Activated naive CD8-positive, alpha-beta T cell treated with anti-CD3 and anti-CD28 coated beads, Interleukin-2, amount 50 U/mL, for 24 hours (primary cell): Measurements from ENCODE around the gene ERBB3.
"Not testable (repeated sequence)": the region's sequence is repeated elsewhere in the genome, so short reads cannot be mapped to it uniquely, and the experiment has no call there.

Experiments used
- ATAC-seq: fragments of 150-1000 bp; cut with Tn5 transposase; one replicate; pipeline ENCODE4 v1.10.0; 2021
- DNase-seq: peaks from one replicate; pipeline ENCODE4 v3.0.0; 2021
- H3K27ac Mint-ChIP-seq: one replicate; pipeline ENCODE4 v1.8.0; 2021; ENCODE audit warnings: mild to moderate bottlenecking, mixed read lengths
- H3K27me3 Mint-ChIP-seq: one replicate; pipeline ENCODE4 v1.8.0; 2021; ENCODE audit warnings: mixed read lengths
- H3K36me3 Mint-ChIP-seq: one replicate; pipeline ENCODE4 v1.8.0; 2021; ENCODE audit warnings: low read depth, mixed read lengths
- H3K4me1 Mint-ChIP-seq: one replicate; pipeline ENCODE4 v1.8.0; 2021; ENCODE audit warnings: mixed read lengths
- H3K4me3 Mint-ChIP-seq: one replicate; pipeline ENCODE4 v1.8.0; 2021; ENCODE audit warnings: mild to moderate bottlenecking, moderate library complexity, mixed read lengths
- H3K9me3 Mint-ChIP-seq: one replicate; pipeline ENCODE4 v1.8.0; 2021; ENCODE audit warnings: mixed read lengths

The ERBB3 gene

DNA sequence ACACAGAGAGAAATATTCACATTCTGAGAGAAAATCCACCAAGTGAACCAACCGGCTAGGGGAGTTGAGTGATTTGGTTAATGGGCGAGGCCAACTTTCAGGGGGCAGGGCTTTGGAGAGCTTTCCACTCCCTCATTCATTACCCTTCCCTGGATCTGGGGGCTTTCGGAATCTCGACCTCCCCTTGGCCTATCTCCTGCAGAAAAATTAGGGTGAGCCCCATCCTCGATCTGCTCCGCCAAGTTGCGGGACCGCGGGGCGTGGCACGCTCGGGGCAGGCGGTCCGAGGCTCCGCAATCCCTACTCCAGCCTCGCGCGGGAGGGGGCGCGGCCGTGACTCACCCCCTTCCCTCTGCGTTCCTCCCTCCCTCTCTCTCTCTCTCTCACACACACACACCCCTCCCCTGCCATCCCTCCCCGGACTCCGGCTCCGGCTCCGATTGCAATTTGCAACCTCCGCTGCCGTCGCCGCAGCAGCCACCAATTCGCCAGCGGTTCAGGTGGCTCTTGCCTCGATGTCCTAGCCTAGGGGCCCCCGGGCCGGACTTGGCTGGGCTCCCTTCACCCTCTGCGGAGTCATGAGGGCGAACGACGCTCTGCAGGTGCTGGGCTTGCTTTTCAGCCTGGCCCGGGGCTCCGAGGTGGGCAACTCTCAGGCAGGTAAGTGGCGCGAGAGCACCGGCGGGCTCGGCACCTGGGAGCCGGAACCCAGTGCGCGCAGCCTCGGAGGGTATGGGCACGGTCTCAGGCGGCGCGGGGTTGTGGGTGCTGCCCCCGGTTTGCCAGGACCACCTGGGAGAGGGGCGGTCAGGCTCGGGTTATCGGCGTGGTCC lies at the start of gene ERBB3:
Gene ERBB3, plus strand, starts transcription at position 443 of the 833 bp plus-strand sequence. Its CDS starts 136 bp downstream, at position 579.
- H3K9me3 Mint-ChIP-seq = no peaks in the 10 kb centered on the region
- H3K27ac Mint-ChIP-seq = peak within 1 kb of the TSS; percentile 27
- no peaks in the 10 kb centered on the region for H3K36me3 Mint-ChIP-seq
- peak within 1 kb of the TSS; percentile 80 for H3K4me3 Mint-ChIP-seq
- peak; percentile 82 for ATAC-seq
- H3K4me1 Mint-ChIP-seq = peaks cover 8% of the 10 kb centered on the region
- peak; percentile 72 for DNase-seq
- peaks cover 13% of the 10 kb centered on the region for H3K27me3 Mint-ChIP-seq

DNA sequence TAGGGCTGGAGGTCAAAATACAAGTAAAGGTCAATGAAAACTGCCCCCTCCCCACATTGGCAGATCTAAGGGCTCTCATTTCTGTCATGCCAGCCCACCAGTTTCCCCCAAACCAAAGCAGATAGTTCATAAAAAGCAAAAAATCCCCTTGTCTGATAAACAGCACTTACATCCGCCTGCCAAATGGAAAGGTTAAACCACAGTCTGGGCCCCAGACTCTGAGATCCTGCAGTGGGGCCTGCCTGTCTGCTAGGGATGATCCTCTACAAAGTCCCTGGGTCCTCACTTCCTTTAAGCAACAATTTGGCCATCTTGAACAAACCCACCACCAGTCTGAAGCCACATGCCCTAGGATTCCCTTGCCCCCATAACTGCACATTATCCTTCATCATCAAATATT lies 48.0 kb upstream of the ERBB3 start:
- H3K4me3 Mint-ChIP-seq = peak overlapping the region; percentile 65
- ATAC-seq (peak; percentile 65), DNase-seq (peak; percentile 48)
- no peaks in the 10 kb centered on the region for H3K9me3 Mint-ChIP-seq
- H3K36me3 Mint-ChIP-seq = peaks cover 71% of the 10 kb centered on the region
- H3K27me3 Mint-ChIP-seq = no peaks in the 10 kb centered on the region
- H3K4me1 Mint-ChIP-seq = peaks cover 78% of the 10 kb centered on the region
- peak overlapping the region; percentile 89 for H3K27ac Mint-ChIP-seq

DNA sequence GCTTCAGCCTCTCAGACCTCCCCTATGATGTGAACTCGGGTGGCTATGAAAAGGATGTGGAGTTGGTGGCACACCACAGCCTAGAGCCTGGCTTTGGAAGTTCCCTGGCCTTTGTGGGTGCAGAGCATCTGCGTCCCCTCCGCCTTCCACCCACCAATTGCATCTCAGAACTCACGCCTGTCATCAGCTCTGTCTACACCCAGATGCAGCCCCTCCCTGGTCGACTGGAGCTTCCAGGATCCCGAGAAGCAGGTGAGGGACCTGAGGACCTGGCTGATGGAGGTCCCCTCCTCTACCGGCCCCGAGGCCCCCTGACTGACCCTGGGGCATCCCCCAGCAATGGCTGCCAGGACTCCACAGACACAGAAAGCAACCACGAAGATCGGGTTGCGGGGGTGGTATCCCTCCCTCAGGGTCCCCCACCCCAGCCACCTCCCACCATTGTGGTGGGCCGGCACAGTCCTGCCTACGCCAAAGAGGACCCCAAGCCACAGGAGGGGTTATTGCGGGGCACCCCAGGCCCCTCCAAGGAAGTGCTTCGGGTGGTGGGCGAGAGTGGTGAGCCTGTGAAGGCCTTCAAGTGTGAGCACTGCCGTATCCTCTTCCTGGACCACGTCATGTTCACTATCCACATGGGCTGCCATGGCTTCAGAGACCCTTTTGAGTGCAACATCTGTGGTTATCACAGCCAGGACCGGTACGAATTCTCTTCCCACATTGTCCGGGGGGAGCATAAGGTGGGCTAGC lies 45.2 kb upstream of the ERBB3 start:
- peaks cover 85% of the 10 kb centered on the region for H3K4me1 Mint-ChIP-seq
- DNase-seq = peak; percentile 63
- peak; percentile 77 for ATAC-seq
- H3K27ac Mint-ChIP-seq = peak overlapping the region; percentile 78
- peaks cover 61% of the 10 kb centered on the region for H3K36me3 Mint-ChIP-seq
- H3K27me3 Mint-ChIP-seq = no peaks in the 10 kb centered on the region
- no peaks in the 10 kb centered on the region for H3K9me3 Mint-ChIP-seq
- peak overlapping the region; percentile 64 for H3K4me3 Mint-ChIP-seq

DNA sequence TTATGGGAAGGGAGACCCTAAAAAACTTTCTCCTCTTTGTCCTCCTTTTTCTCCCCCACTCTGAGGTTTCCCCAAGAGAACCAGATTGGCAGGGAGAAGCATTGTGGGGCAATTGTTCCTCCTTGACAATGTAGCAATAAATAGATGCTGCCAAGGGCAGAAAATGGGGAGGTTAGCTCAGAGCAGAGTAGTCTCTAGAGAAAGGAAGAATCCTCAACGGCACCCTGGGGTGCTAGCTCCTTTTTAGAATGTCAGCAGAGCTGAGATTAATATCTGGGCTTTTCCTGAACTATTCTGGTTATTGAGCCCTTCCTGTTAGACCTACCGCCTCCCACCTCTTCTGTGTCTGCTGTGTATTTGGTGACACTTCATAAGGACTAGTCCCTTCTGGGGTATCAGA lies 42.8 kb upstream of the ERBB3 start:
- Mint-ChIP-seq H3K4me3 (no peak overlapping the region), H3K27me3 (no peaks in the 10 kb centered on the region), H3K36me3 (peaks cover 52% of the 10 kb centered on the region), H3K4me1 (peaks cover 87% of the 10 kb centered on the region), H3K27ac (peak overlapping the region; percentile 10), H3K9me3 (no peaks in the 10 kb centered on the region)
- no peak for ATAC-seq
- no peak for DNase-seq

DNA sequence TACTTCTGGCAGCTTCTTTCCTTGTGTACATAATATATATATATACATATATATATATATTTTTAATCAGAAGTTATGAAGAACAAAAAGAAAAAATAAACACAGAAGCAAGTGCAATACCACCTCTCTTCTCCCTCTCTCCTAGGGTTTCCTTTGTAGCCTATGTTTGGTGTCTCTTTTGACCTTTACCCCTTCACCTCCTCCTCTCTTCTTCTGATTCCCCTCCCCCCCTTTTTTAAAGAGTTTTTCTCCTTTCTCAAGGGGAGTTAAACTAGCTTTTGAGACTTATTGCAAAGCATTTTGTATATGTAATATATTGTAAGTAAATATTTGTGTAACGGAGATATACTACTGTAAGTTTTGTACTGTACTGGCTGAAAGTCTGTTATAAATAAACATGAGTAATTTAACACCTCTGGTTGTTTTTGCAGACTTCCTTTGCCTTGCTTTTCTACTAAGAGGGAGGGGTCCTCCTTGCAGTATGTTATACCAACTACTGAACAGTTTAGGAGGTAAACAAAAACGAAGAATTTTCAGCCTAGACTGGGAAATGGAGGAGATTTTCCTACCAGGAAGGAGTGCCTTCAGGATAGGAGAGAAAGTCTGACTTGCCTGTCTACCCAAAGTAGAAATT lies 41.8 kb upstream of the ERBB3 start:
- H3K4me3 Mint-ChIP-seq = no peak overlapping the region
- H3K4me1 Mint-ChIP-seq = peaks cover 84% of the 10 kb centered on the region
- no peaks in the 10 kb centered on the region for H3K27me3 Mint-ChIP-seq
- no peak for ATAC-seq
- peak overlapping the region; percentile 70 for H3K27ac Mint-ChIP-seq
- no peak for DNase-seq
- H3K36me3 Mint-ChIP-seq = peaks cover 52% of the 10 kb centered on the region
- H3K9me3 Mint-ChIP-seq = no peaks in the 10 kb centered on the region

DNA sequence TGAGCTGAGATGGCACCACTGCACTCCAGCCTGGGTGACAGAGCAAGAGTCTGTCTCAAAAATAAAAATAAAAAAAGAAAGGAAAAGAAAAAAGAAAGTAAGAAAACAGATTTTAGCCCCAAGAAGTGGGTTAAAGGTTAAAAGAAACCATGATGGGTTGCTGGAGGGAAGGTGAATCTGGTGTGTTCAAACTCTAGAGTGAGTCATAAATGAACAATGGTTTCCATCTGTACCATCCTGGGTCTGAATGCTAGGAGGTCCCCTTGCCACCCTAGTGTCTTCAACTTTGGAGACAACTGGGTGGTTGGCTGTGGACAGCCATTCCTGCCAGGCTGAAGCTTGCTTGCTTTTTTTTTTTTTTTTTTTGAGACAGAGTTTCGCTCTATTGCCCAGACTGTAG lies 39.8 kb upstream of the ERBB3 start:
- H3K27me3 Mint-ChIP-seq = no peaks in the 10 kb centered on the region
- H3K4me3 Mint-ChIP-seq = peak overlapping the region; percentile 100
- H3K9me3 Mint-ChIP-seq = no peaks in the 10 kb centered on the region
- peak overlapping the region; percentile 100 for H3K27ac Mint-ChIP-seq
- peaks cover 80% of the 10 kb centered on the region for H3K4me1 Mint-ChIP-seq
- DNase-seq (no peak), ATAC-seq (peak; percentile 75)
- H3K36me3 Mint-ChIP-seq = peaks cover 58% of the 10 kb centered on the region

DNA sequence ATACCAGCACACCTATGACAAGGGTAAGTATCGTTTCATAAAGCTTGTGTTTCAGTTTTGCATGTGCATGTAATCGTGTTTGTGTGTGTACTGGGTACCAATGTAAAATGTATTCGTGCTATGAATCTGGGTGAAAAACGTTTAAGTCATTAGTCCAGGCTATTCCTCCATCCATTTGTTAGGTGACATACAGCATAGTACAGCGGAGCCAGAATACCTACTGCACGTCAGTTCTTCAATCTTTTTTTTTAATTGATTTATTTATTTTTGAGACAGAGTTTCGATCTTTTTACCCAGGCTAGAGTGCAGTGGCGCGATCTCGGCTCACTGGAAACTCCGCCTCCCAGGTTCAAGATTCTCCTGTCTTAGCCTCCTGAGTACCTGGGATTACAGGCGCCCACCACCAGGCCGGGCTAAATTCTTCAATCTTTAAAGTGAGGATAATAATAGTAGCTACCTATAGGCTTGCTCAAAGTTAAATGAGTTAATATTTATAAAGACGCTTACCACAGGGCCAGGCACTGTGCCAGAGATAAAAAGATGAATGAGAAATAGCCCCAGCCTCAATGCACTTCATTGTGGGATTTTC lies 38.9 kb upstream of the ERBB3 start:
- H3K4me3 Mint-ChIP-seq = peak overlapping the region; percentile 100
- ATAC-seq (no peak), DNase-seq (no peak)

DNA sequence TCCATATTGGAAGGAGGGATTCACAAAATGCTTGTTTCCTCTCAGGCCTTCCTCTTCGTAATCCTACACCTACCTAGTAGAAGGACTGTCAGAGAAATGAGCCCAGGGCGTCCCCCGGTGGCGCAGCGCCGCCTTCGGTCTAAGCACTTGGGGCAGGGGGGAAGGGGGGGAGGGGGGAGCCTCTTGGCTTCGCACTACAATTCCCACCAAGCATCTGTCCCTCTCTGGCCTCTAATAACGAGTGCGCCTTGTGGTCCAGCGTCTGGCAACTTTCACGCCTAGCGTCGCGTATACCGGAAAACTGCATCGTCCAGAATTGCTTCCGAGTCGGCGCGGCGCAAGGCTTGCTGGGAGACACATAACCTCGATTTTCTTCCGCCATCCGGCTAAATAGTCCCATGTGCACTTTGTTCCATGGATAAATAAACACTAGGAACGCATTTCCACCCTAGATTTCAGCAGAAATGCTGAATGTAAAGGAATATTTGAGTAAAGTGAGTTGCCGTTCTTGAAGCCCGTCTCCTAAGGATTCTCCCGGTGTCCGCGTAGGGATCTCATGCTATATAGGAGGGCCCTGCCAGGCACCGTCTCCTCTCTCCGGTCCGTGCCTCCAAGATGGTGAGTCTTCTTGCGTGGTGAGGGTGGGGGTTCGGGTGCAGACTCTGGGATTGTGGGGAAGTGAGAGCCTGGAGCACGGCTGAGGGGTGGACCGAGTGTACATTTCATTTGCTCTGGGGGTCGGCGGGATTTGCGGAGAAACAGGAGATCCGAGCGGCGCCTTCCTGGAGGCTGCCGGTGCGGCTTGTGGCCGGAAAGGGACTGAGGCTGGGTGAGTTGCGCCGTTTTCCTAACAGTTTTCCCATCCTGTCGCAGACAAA lies 38.2 kb upstream of the ERBB3 start, which contains the start of gene RPS26:
Gene RPS26, plus strand, starts transcription at position 367 of the 878 bp plus-strand sequence. Its CDS starts 249 bp downstream, at position 616.
- H3K9me3 Mint-ChIP-seq = no peaks in the 10 kb centered on the region
- peak within 1 kb of the TSS; percentile 100 for H3K4me3 Mint-ChIP-seq
- ATAC-seq = peak; percentile 87
- no peaks in the 10 kb centered on the region for H3K27me3 Mint-ChIP-seq
- peak; percentile 87 for DNase-seq
- H3K36me3 Mint-ChIP-seq = peaks cover 47% of the 10 kb centered on the region
- H3K27ac Mint-ChIP-seq = peak within 1 kb of the TSS; percentile 100
- H3K4me1 Mint-ChIP-seq = peaks cover 76% of the 10 kb centered on the region

More for the DNA sequence above, 38.9 kb upstream of the ERBB3 start:
- no peaks in the 10 kb centered on the region for H3K9me3 Mint-ChIP-seq
- peak overlapping the region; percentile 100 for H3K27ac Mint-ChIP-seq
- peaks cover 74% of the 10 kb centered on the region for H3K4me1 Mint-ChIP-seq
- H3K27me3 Mint-ChIP-seq = no peaks in the 10 kb centered on the region
- H3K36me3 Mint-ChIP-seq = peaks cover 52% of the 10 kb centered on the region

DNA sequence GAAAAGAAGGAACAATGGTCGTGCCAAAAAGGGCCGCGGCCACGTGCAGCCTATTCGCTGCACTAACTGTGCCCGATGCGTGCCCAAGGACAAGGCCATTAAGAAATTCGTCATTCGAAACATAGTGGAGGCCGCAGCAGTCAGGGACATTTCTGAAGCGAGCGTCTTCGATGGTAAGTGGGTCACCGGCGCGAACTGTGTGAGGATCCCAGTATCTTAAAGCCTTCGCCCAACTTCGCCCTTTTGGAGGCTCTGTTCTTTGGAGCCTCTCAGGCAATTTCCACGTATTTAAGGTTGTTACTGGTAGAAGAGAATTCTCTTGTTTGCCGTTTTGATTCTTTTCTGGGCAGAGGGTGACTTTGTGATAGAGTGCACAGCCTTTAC lies 37.5 kb upstream of the ERBB3 start:
- peak overlapping the region; percentile 100 for H3K4me3 Mint-ChIP-seq
- H3K4me1 Mint-ChIP-seq = peaks cover 76% of the 10 kb centered on the region
- H3K9me3 Mint-ChIP-seq, H3K27me3 Mint-ChIP-seq, DNase-seq, ATAC-seq: not testable (repeated sequence)
- peaks cover 46% of the 10 kb centered on the region for H3K36me3 Mint-ChIP-seq
- H3K27ac Mint-ChIP-seq = peak overlapping the region; percentile 100

DNA sequence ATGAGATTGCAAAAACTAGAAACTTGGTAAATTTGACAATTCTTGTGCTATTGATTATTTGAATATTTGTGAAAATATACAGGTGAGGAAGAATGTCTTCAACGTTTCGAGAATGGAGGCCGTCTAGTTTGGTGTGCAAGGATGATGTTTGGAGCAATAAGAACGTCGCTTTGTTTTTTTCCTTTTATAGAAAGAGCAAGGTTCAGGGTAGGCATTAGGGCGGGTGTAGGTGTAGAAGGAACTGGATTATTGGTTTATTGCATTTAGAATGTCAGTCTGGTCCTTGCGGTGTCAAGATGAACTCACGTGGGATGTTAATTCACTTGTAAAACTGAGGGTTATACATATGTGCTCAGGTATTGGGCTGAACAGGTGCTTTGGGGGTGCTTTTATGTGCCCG lies 37.1 kb upstream of the ERBB3 start:
- ATAC-seq (no peak), DNase-seq (no peak)
- Mint-ChIP-seq H3K4me3 (peak overlapping the region; percentile 100), H3K27me3 (no peaks in the 10 kb centered on the region), H3K36me3 (peaks cover 46% of the 10 kb centered on the region), H3K27ac (peak overlapping the region; percentile 100), H3K4me1 (peaks cover 72% of the 10 kb centered on the region), H3K9me3 (no peaks in the 10 kb centered on the region)

DNA sequence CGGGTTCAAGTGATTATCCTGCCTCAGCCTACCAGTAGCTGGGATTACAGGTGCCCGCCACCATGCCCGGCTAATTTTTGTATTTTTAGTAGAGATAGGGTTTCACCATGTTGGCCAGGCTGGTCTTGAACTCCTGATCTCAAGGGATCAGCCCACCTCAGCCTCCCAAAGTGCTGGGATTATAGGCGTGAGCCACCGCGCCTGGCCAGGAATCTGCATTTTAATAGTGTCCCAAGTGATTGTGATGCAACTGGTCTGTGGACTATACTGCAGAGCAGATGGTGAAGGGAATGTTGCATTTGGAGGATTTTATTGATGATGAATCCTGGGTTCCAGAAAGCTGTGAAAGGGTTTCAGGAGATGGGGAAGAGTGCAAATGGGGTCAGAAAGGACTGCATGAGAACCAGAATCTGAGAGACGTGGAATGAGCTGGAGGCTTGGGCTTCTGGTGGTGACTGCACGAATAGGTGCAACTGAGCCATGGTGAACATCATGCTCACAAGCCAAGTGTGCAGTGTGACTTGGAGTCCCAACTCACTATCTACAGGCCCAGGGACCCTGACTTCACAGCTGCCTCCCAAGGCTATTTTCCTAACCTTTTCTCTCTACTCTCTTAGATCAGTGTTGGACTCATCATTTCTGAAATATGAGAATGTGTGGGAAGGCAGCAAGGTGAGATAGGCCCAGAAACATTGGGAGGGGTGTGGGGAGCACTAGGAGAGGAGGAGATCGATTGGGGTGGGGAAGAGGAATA lies 33.8 kb upstream of the ERBB3 start:
- Mint-ChIP-seq H3K27ac (peak overlapping the region; percentile 100), H3K4me1 (peaks cover 41% of the 10 kb centered on the region), H3K4me3 (no peak overlapping the region), H3K9me3 (no peaks in the 10 kb centered on the region), H3K27me3 (no peaks in the 10 kb centered on the region), H3K36me3 (peaks cover 42% of the 10 kb centered on the region)
- ATAC-seq (no peak), DNase-seq (no peak)

DNA sequence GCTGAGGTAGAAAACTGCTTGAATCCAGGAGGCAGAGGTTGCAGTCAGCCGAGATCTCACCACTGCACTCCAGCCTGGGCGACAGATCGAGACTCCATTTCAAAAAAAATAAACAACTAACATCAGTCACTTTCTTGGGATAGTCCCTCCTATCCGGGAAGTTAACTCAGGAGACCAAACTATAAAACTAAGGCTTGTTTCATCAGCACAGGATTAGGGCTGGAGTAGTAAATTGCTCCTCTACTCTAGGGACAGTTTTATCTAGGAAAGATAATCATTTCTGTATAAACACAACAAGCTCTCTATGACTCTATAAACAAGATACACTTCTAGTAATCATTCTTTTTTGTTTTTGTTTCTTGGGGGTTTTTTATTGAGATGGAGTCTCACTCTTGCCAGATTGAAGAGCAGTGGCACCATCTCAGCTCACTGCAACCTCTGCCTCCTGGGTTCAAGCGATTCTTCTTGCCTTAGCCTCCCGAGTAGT lies 26.5 kb upstream of the ERBB3 start:
- no peak for ATAC-seq
- Mint-ChIP-seq H3K9me3 (no peaks in the 10 kb centered on the region), H3K36me3 (no peaks in the 10 kb centered on the region)

DNA sequence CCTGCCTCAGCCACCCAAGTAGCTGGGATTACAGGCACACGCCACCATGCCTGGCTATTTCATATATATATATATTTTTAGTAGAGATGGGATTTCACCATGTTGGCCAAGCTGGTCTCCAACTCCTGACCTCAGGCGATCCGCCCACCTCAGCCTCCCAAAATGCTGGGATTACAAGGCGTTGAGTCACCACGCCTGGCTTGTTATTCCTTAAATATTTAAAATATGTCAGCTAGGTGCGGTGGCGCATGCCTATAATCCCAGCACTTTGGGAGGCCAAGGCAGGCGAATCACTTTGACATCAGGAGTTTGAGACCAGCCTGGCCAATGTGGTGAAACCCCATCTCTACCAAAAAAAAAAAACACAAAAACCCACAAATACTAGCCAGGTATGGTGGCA lies 20.0 kb upstream of the ERBB3 start:
- ATAC-seq, H3K4me3 Mint-ChIP-seq, H3K27me3 Mint-ChIP-seq, H3K27ac Mint-ChIP-seq, H3K36me3 Mint-ChIP-seq, H3K9me3 Mint-ChIP-seq, H3K4me1 Mint-ChIP-seq, DNase-seq: not testable (repeated sequence)

More for the DNA sequence above, 26.5 kb upstream of the ERBB3 start:
- H3K27ac Mint-ChIP-seq = no peak overlapping the region
- no peak overlapping the region for H3K4me3 Mint-ChIP-seq
- no peak for DNase-seq
- H3K4me1 Mint-ChIP-seq = peaks cover 4% of the 10 kb centered on the region
- no peaks in the 10 kb centered on the region for H3K27me3 Mint-ChIP-seq
